ENCODE data around the gene CD209. TPM values are rescaled to one million over a fixed set of nuclear protein-coding genes. Genes with fewer than 3 reads are reported as not detected.

CD209 gene
- total and polyA plus RNA-seq, 2 experiments from 2014 or later, result not detected

- no peak for DNase-seq (ENCODE audit: low spot score)
- TF ChIP-seq EZH2 (IDR thresholded peaks at IDR 0.05; ENCODE audit: borderline replicate concordance), result no peak
- Histone ChIP-seq H3K9me3 (ENCODE audit: low read depth) (no peaks in the 10 kb centered on the region), H3K9me2 (replicated peaks; ENCODE audit: insufficient read depth) (no peaks in the 10 kb centered on the region), H3K4me1 (ENCODE audit: insufficient read depth) (no peaks in the 10 kb centered on the region), H3K79me2 (no peaks in the 10 kb centered on the region), H3K36me3 (replicated peaks; ENCODE audit: insufficient read depth, low read depth) (no peaks in the 10 kb centered on the region), H3K4me3 (no peak overlapping the region), H2AFZ (no peak overlapping the region), H4K20me1 (ENCODE audit: insufficient read depth, poor library complexity, severe bottlenecking) (no peaks in the 10 kb centered on the region), H3K4me2 (no peak overlapping the region), H3K27me3 (peaks cover 44% of the 10 kb centered on the region), H3K27ac (no peak overlapping the region)
Observed at GRCh38 chr19:7784856-7785255, 37.5 kb upstream of the CD209 start.

GRCh38 chr19:7783991-7784423 is 36.7 kb upstream of the CD209 start:
- Histone ChIP-seq H2AFZ (no peak overlapping the region), H3K27me3 (peaks cover 37% of the 10 kb centered on the region), H3K9me3 (ENCODE audit: low read depth) (no peaks in the 10 kb centered on the region), H3K27ac (no peak overlapping the region), H3K9me2 (replicated peaks; ENCODE audit: insufficient read depth) (no peaks in the 10 kb centered on the region), H3K4me3 (no peak overlapping the region), H4K20me1 (ENCODE audit: insufficient read depth, poor library complexity, severe bottlenecking) (no peaks in the 10 kb centered on the region), H3K4me2 (no peak overlapping the region), H3K36me3 (replicated peaks; ENCODE audit: insufficient read depth, low read depth) (no peaks in the 10 kb centered on the region), H3K4me1 (ENCODE audit: insufficient read depth) (no peaks in the 10 kb centered on the region), H3K79me2 (no peaks in the 10 kb centered on the region)
- TF ChIP-seq EZH2 (IDR thresholded peaks at IDR 0.05; ENCODE audit: borderline replicate concordance) (no peak), EZH2phosphoT487 (IDR thresholded peaks at IDR 0.05; ENCODE audit: low read depth, severe bottlenecking, unreplicated experiment) (no peak), CTCF (IDR thresholded peaks at IDR 0.05; ENCODE audit: poor library complexity) (no peak)
- peak; percentile 58 for DNase-seq (ENCODE audit: low spot score)
- 21% methylated on average over 8 of the region's 8 CpGs for WGBS (ENCODE audit: low lambda C conversion rate, missing lambda C conversion rate)

GRCh38 chr19:7781157-7781556 is 33.8 kb upstream of the CD209 start:
- no peaks in the 10 kb centered on the region for H3K9me3 ChIP-seq (ENCODE audit: low read depth)
- no peak for TF ChIP-seq EZH2phosphoT487 (IDR thresholded peaks at IDR 0.05; ENCODE audit: low read depth, severe bottlenecking, unreplicated experiment)
- no peak for TF ChIP-seq EZH2 (IDR thresholded peaks at IDR 0.05; ENCODE audit: borderline replicate concordance)
- no peak for TF ChIP-seq CTCF (IDR thresholded peaks at IDR 0.05; ENCODE audit: poor library complexity)
- DNase-seq (ENCODE audit: low spot score), result no peak
- WGBS (ENCODE audit: low lambda C conversion rate, missing lambda C conversion rate), result 44% methylated on average over 12 of the region's 12 CpGs
- H3K27ac ChIP-seq, result no peak overlapping the region
- no peaks in the 10 kb centered on the region for H3K36me3 ChIP-seq (replicated peaks; ENCODE audit: insufficient read depth, low read depth)
- H3K79me2 ChIP-seq, result no peaks in the 10 kb centered on the region
- no peaks in the 10 kb centered on the region for H3K4me1 ChIP-seq (ENCODE audit: insufficient read depth)
- H3K27me3 ChIP-seq, result peaks cover 15% of the 10 kb centered on the region
- H3K9me2 ChIP-seq (replicated peaks; ENCODE audit: insufficient read depth), result no peaks in the 10 kb centered on the region
- H2AFZ ChIP-seq, result no peak overlapping the region
- no peak overlapping the region for H3K4me2 ChIP-seq
- no peak overlapping the region for H3K4me3 ChIP-seq
- H4K20me1 ChIP-seq (ENCODE audit: insufficient read depth, poor library complexity, severe bottlenecking), result no peaks in the 10 kb centered on the region

DNA sequence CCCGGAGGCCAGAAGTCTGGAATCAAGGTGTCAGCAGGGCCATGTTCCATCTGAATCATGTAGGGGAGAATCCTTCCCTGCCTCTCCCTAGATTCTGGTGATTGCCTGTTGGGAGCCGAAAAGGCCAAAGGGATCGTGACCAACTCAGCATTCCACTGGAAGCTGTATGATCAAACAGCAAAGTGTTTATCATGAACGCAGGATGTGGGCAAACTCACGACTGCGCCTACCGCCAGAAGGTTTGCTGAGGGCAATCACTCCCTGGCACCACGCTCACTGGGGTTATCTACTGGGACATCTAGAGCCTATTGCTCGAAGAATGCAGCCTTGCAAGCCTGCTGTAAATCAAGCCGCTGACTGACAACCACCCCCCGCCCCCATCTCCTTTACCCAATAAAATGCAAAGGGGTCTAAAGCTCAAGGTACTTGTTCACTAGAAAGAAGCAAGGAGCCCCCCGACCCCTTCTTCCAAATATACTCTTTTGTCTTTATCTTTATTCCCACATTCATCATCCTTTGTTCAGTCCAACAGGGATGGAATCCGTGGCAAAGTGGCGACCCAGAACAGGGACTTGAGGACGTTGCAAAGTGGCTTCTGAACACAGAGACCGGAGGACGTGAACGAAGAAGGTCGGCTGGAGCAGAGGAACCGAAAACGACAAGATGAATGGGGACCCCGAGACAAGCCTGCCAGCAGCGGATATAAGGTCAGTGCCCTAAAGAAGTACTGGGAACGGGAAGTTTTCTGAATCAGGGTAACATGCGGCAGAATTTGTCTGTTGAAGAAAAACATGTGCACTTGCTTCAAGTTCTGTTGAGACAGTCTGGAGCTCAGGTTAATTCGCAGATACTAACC is 32.5 kb upstream of the CD209 start:
- peaks cover 13% of the 10 kb centered on the region for H3K27me3 ChIP-seq
- 80% methylated on average over 26 of the region's 26 CpGs for WGBS (ENCODE audit: low lambda C conversion rate, missing lambda C conversion rate)

More for the DNA sequence above, 32.5 kb upstream of the CD209 start:
- Histone ChIP-seq H3K4me3 (no peak overlapping the region), H3K9me3 (ENCODE audit: low read depth) (no peaks in the 10 kb centered on the region), H3K4me1 (ENCODE audit: insufficient read depth) (no peaks in the 10 kb centered on the region), H3K27ac (no peak overlapping the region), H3K4me2 (no peak overlapping the region), H4K20me1 (ENCODE audit: insufficient read depth, poor library complexity, severe bottlenecking) (no peaks in the 10 kb centered on the region), H2AFZ (no peak overlapping the region), H3K9me2 (replicated peaks; ENCODE audit: insufficient read depth) (no peaks in the 10 kb centered on the region), H3K36me3 (replicated peaks; ENCODE audit: insufficient read depth, low read depth) (no peaks in the 10 kb centered on the region), H3K79me2 (no peaks in the 10 kb centered on the region)
- TF ChIP-seq EZH2 (IDR thresholded peaks at IDR 0.05; ENCODE audit: borderline replicate concordance) (no peak), EZH2phosphoT487 (IDR thresholded peaks at IDR 0.05; ENCODE audit: low read depth, severe bottlenecking, unreplicated experiment) (no peak), CTCF (IDR thresholded peaks at IDR 0.05; ENCODE audit: poor library complexity) (no peak)
- no peak for DNase-seq (ENCODE audit: low spot score)

Data from hepatocyte (in vitro differentiated cells).